RWPE2 (cell line): ENCODE measurements around the gene FAM3D.

Experiments
- ATAC-seq: fragments of 200-7000 bp; cut with Tn5 transposase; 3 replicates; pipeline ENCODE4 v1.9.1; 2021; ENCODE audit warnings: low read depth
- DNase-seq: peaks from one replicate; pipeline ENCODE4 v3.0.0-alpha.2; 2020; ENCODE audit warnings: low spot score
- H3K27ac ChIP-seq: fragments of 450-650 bp; 2 replicates; pipeline ENCODE4 v1.5.1; 2017; ENCODE audit warnings: mild to moderate bottlenecking; ENCODE audit not compliant: poor library complexity, severe bottlenecking
- H3K27me3 ChIP-seq: fragments of 250-450 bp; sonication (Bioruptor Pico); 2 replicates; pipeline ENCODE4 v1.5.1; 2021; ENCODE audit warnings: mild to moderate bottlenecking, moderate library complexity; ENCODE audit not compliant: insufficient read depth, poor library complexity, severe bottlenecking
- H3K36me3 ChIP-seq: fragments of 250-450 bp; sonication (Bioruptor Pico); 2 replicates; pipeline ENCODE4 v1.5.1; 2020; ENCODE audit warnings: low read depth, mild to moderate bottlenecking, moderate library complexity
- H3K4me1 ChIP-seq: fragments of 250-450 bp; sonication (Bioruptor Pico); 2 replicates; pipeline ENCODE4 v1.5.1; 2021; ENCODE audit warnings: mild to moderate bottlenecking, moderate library complexity; ENCODE audit not compliant: insufficient read depth, poor library complexity, severe bottlenecking
- H3K4me3 ChIP-seq: fragments of 250-450 bp; sonication (Bioruptor Pico); 2 replicates; pipeline ENCODE4 v1.5.1; 2021; ENCODE audit warnings: mild to moderate bottlenecking, moderate library complexity; ENCODE audit not compliant: severe bottlenecking
- H3K9me3 ChIP-seq: fragments of 250-450 bp; sonication (Bioruptor Pico); 2 replicates; pipeline ENCODE4 v1.5.1; 2021; ENCODE audit warnings: mild to moderate bottlenecking, moderate library complexity; ENCODE audit not compliant: severe bottlenecking
- CTCF ChIP-seq: fragments of 450-650 bp; IDR thresholded peaks from one replicate; pipeline ENCODE4 v1.5.1; 2017; ENCODE audit warnings: mild to moderate bottlenecking, moderate library complexity; ENCODE audit not compliant: poor library complexity, severe bottlenecking

Gene FAM3D

GRCh38 chr3:58657036-58657520, 9.5 kb downstream of the FAM3D start:
- no peak; the same call in 2 of the 3 replicates for ATAC-seq
- Histone ChIP-seq H3K4me1 (no peaks in the 10 kb centered on the region), H3K36me3 (no peaks in the 10 kb centered on the region), H3K27me3 (no peaks in the 10 kb centered on the region), H3K27ac (no peak overlapping the region), H3K9me3 (no peaks in the 10 kb centered on the region), H3K4me3 (no peak overlapping the region)
- DNase-seq = no peak
- no peak for TF ChIP-seq CTCF

- Histone ChIP-seq H3K4me1 (no peaks in the 10 kb centered on the region), H3K27ac (no peak overlapping the region), H3K27me3 (no peaks in the 10 kb centered on the region), H3K4me3 (no peak overlapping the region), H3K9me3 (no peaks in the 10 kb centered on the region), H3K36me3 (no peaks in the 10 kb centered on the region)
- no peak for ATAC-seq
- DNase-seq = no peak
- TF ChIP-seq CTCF = no peak
Measured at GRCh38 chr3:58656631-58657030, 9.9 kb downstream of the FAM3D start.

- Histone ChIP-seq H3K27ac (no peak overlapping the region), H3K4me3 (no peak overlapping the region), H3K27me3 (no peaks in the 10 kb centered on the region), H3K9me3 (no peaks in the 10 kb centered on the region), H3K36me3 (no peaks in the 10 kb centered on the region), H3K4me1 (no peaks in the 10 kb centered on the region)
- TF ChIP-seq CTCF = no peak
- DNase-seq (no peak), ATAC-seq (no peak)
Measured at GRCh38 chr3:58654466-58654865, 12.1 kb downstream of the FAM3D start.

GRCh38 chr3:58652624-58653023, 13.9 kb downstream of the FAM3D start:
- no peaks in the 10 kb centered on the region for H3K4me1 ChIP-seq
- H3K9me3 ChIP-seq = no peaks in the 10 kb centered on the region
- ATAC-seq = no peak
- no peak for DNase-seq
- no peaks in the 10 kb centered on the region for H3K27me3 ChIP-seq
- no peak overlapping the region for H3K27ac ChIP-seq
- no peak overlapping the region for H3K4me3 ChIP-seq
- no peak for TF ChIP-seq CTCF
- no peaks in the 10 kb centered on the region for H3K36me3 ChIP-seq

GRCh38 chr3:58651276-58651675, 15.3 kb downstream of the FAM3D start:
- no peak overlapping the region for H3K27ac ChIP-seq
- no peaks in the 10 kb centered on the region for H3K9me3 ChIP-seq
- no peak for DNase-seq
- H3K4me1 ChIP-seq = no peaks in the 10 kb centered on the region
- TF ChIP-seq CTCF = no peak
- H3K27me3 ChIP-seq = no peaks in the 10 kb centered on the region
- no peak for ATAC-seq
- H3K4me3 ChIP-seq = no peak overlapping the region
- H3K36me3 ChIP-seq = no peaks in the 10 kb centered on the region
